ENCODE results near the gene RING1.

GRCh38 chr6:33178755-33179475 is 29.4 kb upstream of the RING1 start:
- TF ChIP-seq BHLHE40 (IDR thresholded peaks at IDR 0.05; ENCODE audit: borderline replicate concordance in 1 of 2, low read depth in 2 of 2, low read length in 1 of 2) = no peak
- TF ChIP-seq RFX5 (IDR thresholded peaks at IDR 0.05; ENCODE audit: low read depth, low read length) = no peak
- no peak for TF ChIP-seq NFXL1 (IDR thresholded peaks at IDR 0.05; ENCODE audit: borderline replicate concordance)
- TF ChIP-seq, protein P1, sequence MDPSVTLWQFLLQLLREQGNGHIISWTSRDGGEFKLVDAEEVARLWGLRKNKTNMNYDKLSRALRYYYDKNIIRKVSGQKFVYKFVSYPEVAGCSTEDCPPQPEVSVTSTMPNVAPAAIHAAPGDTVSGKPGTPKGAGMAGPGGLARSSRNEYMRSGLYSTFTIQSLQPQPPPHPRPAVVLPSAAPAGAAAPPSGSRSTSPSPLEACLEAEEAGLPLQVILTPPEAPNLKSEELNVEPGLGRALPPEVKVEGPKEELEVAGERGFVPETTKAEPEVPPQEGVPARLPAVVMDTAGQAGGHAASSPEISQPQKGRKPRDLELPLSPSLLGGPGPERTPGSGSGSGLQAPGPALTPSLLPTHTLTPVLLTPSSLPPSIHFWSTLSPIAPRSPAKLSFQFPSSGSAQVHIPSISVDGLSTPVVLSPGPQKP (IDR thresholded peaks at IDR 0.05; ENCODE audit: low read depth, low read length) = no peak
- TF ChIP-seq, protein P2, sequence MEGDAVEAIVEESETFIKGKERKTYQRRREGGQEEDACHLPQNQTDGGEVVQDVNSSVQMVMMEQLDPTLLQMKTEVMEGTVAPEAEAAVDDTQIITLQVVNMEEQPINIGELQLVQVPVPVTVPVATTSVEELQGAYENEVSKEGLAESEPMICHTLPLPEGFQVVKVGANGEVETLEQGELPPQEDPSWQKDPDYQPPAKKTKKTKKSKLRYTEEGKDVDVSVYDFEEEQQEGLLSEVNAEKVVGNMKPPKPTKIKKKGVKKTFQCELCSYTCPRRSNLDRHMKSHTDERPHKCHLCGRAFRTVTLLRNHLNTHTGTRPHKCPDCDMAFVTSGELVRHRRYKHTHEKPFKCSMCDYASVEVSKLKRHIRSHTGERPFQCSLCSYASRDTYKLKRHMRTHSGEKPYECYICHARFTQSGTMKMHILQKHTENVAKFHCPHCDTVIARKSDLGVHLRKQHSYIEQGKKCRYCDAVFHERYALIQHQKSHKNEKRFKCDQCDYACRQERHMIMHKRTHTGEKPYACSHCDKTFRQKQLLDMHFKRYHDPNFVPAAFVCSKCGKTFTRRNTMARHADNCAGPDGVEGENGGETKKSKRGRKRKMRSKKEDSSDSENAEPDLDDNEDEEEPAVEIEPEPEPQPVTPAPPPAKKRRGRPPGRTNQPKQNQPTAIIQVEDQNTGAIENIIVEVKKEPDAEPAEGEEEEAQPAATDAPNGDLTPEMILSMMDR (IDR thresholded peaks at IDR 0.05 in 2 of 3, conservative IDR thresholded peaks at IDR 0.05 in 1 of 3; ENCODE audit: control insufficient read depth in 2 of 3, extremely low read depth in 1 of 3, insufficient read depth in 1 of 3, low read depth in 3 of 3, low read length in 3 of 3) = no peak
